MM.1S (cell line): ENCODE results near the gene CD9.

Source experiments
- DNase-seq: peaks from one replicate; pipeline ENCODE4 v3.0.0-alpha.2; 2015
- H2AFZ ChIP-seq: fragments of 300-600 bp; sonication (generic); 2 replicates; pipeline ENCODE4 v1.6.0; 2016; ENCODE audit warnings: antibody characterized with exemption, low read length
- H3F3A ChIP-seq: fragments of 300-600 bp; sonication (generic); 2 replicates; pipeline ENCODE4 v1.6.1; 2016; ENCODE audit warnings: mild to moderate bottlenecking, antibody characterized with exemption, low read length, moderate library complexity, mixed read lengths; ENCODE audit not compliant: insufficient read depth
- H3K27ac ChIP-seq: fragments of 300-600 bp; sonication (generic); 2 replicates; pipeline ENCODE4 v1.5.1; 2016; ENCODE audit warnings: mild to moderate bottlenecking, low read length
- H3K27me3 ChIP-seq: fragments of 300-600 bp; sonication (generic); replicated peaks from 2 replicates; pipeline ENCODE4 v1.6.0; 2016; ENCODE audit warnings: low read length; ENCODE audit not compliant: insufficient read depth
- H3K36me3 ChIP-seq: fragments of 300-600 bp; sonication (generic); replicated peaks from 2 replicates; pipeline ENCODE4 v1.6.1; 2016; ENCODE audit warnings: mild to moderate bottlenecking, low read length, mixed read lengths; ENCODE audit not compliant: insufficient read depth
- H3K4me1 ChIP-seq: fragments of 300-600 bp; sonication (generic); 2 replicates; pipeline ENCODE4 v1.6.1; 2016; ENCODE audit warnings: low read length, mixed read lengths
- H3K4me2 ChIP-seq: fragments of 300-600 bp; sonication (generic); 2 replicates; pipeline ENCODE4 v1.6.0; 2016; ENCODE audit warnings: low read depth, low read length
- H3K4me3 ChIP-seq: fragments of 300-600 bp; sonication (generic); 2 replicates; pipeline ENCODE4 v1.5.1; 2016; ENCODE audit warnings: low read length, mixed read lengths
- H3K79me2 ChIP-seq: fragments of 300-600 bp; sonication (generic); 2 replicates; pipeline ENCODE4 v1.6.1; 2016; ENCODE audit warnings: mixed run types, low read length, mixed read lengths
- H3K9ac ChIP-seq: fragments of 300-600 bp; sonication (generic); 2 replicates; pipeline ENCODE4 v1.6.1; 2016; ENCODE audit warnings: low read length, mixed read lengths
- H3K9me2 ChIP-seq: fragments of 300-600 bp; sonication (generic); replicated peaks from 2 replicates; pipeline ENCODE4 v1.6.1; 2016; ENCODE audit warnings: mild to moderate bottlenecking, low read length, mixed read lengths; ENCODE audit not compliant: insufficient read depth
- H3K9me3 ChIP-seq: fragments of 300-600 bp; sonication (generic); replicated peaks from 2 replicates; pipeline ENCODE4 v1.6.1; 2016; ENCODE audit warnings: mild to moderate bottlenecking, low read length, mixed read lengths; ENCODE audit not compliant: insufficient read depth
- H4K20me1 ChIP-seq: fragments of 300-600 bp; sonication (generic); 2 replicates; pipeline ENCODE4 v1.6.1; 2016; ENCODE audit warnings: mild to moderate bottlenecking, low read length, moderate library complexity, mixed read lengths; ENCODE audit not compliant: insufficient read depth
- CTCF ChIP-seq: fragments of 300-600 bp; sonication (generic); IDR thresholded peaks from 2 replicates; pipeline ENCODE4 v1.5.1; 2016; ENCODE audit warnings: antibody characterized with exemption, low read length, mixed read lengths
- EZH2 ChIP-seq: fragments of 300-600 bp; sonication (generic); optimal IDR thresholded peaks from 2 replicates; pipeline ENCODE3; 2017; ENCODE audit warnings: low read depth, mild to moderate bottlenecking, antibody characterized with exemption, low read length, mixed read lengths
- EZH2phosphoT487 ChIP-seq: fragments of 300-600 bp; sonication (generic); IDR thresholded peaks from 2 replicates; pipeline ENCODE4 v1.6.1; 2018; ENCODE audit warnings: antibody characterized with exemption, low read length

Gene CD9

GRCh38 chr12:6249580-6249979 is 49.4 kb downstream of the CD9 start:
- H3K79me2 ChIP-seq, result no peaks in the 10 kb centered on the region
- no peak overlapping the region for H3K4me2 ChIP-seq
- TF ChIP-seq EZH2, result no peak
- TF ChIP-seq CTCF, result no peak
- no peak for TF ChIP-seq EZH2phosphoT487

GRCh38 chr12:6250343-6250742 is 50.1 kb downstream of the CD9 start:
- DNase-seq, result no peak
- no peaks in the 10 kb centered on the region for H3K9me2 ChIP-seq

More at GRCh38 chr12:6249580-6249979, 49.4 kb downstream of the CD9 start:
- no peaks in the 10 kb centered on the region for H3K9me2 ChIP-seq
- H3K4me3 ChIP-seq, result no peak overlapping the region
- no peaks in the 10 kb centered on the region for H3F3A ChIP-seq
- no peak for DNase-seq
- no peaks in the 10 kb centered on the region for H3K27me3 ChIP-seq
- no peaks in the 10 kb centered on the region for H3K9me3 ChIP-seq
- H3K27ac ChIP-seq, result no peak overlapping the region
- H3K9ac ChIP-seq, result no peak overlapping the region
- no peak overlapping the region for H2AFZ ChIP-seq
- H3K36me3 ChIP-seq, result no peaks in the 10 kb centered on the region
- no peaks in the 10 kb centered on the region for H3K4me1 ChIP-seq
- H4K20me1 ChIP-seq, result no peaks in the 10 kb centered on the region

GRCh38 chr12:6253278-6253677 is 53.1 kb downstream of the CD9 start:
- Histone ChIP-seq H3K27me3 (no peaks in the 10 kb centered on the region), H3K27ac (no peak overlapping the region), H3K4me3 (no peak overlapping the region), H3F3A (no peaks in the 10 kb centered on the region), H3K9ac (no peak overlapping the region), H3K4me2 (no peak overlapping the region), H3K9me3 (no peaks in the 10 kb centered on the region), H3K36me3 (no peaks in the 10 kb centered on the region), H3K79me2 (no peaks in the 10 kb centered on the region), H4K20me1 (no peaks in the 10 kb centered on the region), H3K4me1 (no peaks in the 10 kb centered on the region), H2AFZ (no peak overlapping the region), H3K9me2 (no peaks in the 10 kb centered on the region)
- TF ChIP-seq CTCF, result no peak
- no peak for TF ChIP-seq EZH2
- no peak for TF ChIP-seq EZH2phosphoT487
- no peak for DNase-seq

More at GRCh38 chr12:6250343-6250742, 50.1 kb downstream of the CD9 start:
- Histone ChIP-seq H3K79me2 (no peaks in the 10 kb centered on the region), H3K9me3 (no peaks in the 10 kb centered on the region), H3F3A (no peaks in the 10 kb centered on the region), H3K27ac (no peak overlapping the region), H3K9ac (no peak overlapping the region), H3K4me1 (no peaks in the 10 kb centered on the region), H3K36me3 (no peaks in the 10 kb centered on the region), H2AFZ (no peak overlapping the region), H4K20me1 (no peaks in the 10 kb centered on the region), H3K4me2 (no peak overlapping the region), H3K27me3 (no peaks in the 10 kb centered on the region), H3K4me3 (no peak overlapping the region)
- no peak for TF ChIP-seq EZH2phosphoT487
- TF ChIP-seq CTCF, result no peak
- no peak for TF ChIP-seq EZH2
